Skeletal muscle tissue (tissue), 4 donors: ENCODE results near the gene EFEMP1. TPM values are rescaled to one million over a fixed set of nuclear protein-coding genes. Genes with fewer than 3 reads are reported as not detected.

Experiments
- H3K27ac ChIP-seq: one replicate; pipeline ENCODE4 v1.7.0; 2013; ENCODE audit warnings: mild to moderate bottlenecking, low read depth, low read length, inconsistent platforms
- H3K27me3 ChIP-seq, 3 donors: one replicate each; pipeline ENCODE4 v1.7.0; 2013; ENCODE audit warnings: low read length in 3 of 3; ENCODE audit not compliant: control insufficient read depth in 3 of 3, insufficient read depth in 3 of 3
- H3K36me3 ChIP-seq, 3 donors: one replicate each; pipeline ENCODE4 v1.7.0; 2013; ENCODE audit warnings: low read length in 3 of 3; ENCODE audit not compliant: control insufficient read depth in 3 of 3, insufficient read depth in 3 of 3
- H3K4me1 ChIP-seq, 3 donors: one replicate each; pipeline ENCODE4 v1.7.0; 2013; ENCODE audit warnings: low read length in 3 of 3, mild to moderate bottlenecking in 3 of 3; ENCODE audit not compliant: control insufficient read depth in 3 of 3, insufficient read depth in 3 of 3
- H3K4me3 ChIP-seq, 3 donors: one replicate each; pipeline ENCODE4 v1.7.0; 2013; ENCODE audit warnings: low read length in 3 of 3
- H3K9ac ChIP-seq, 3 donors: one replicate each; pipeline ENCODE4 v1.7.0; 2013; ENCODE audit warnings: low read length in 3 of 3, mild to moderate bottlenecking in 3 of 3, moderate library complexity in 2 of 3, low read depth in 1 of 3
- H3K9me3 ChIP-seq, 3 donors: one replicate each; pipeline ENCODE4 v1.7.0; 2013; ENCODE audit warnings: low read length in 3 of 3; ENCODE audit not compliant: control insufficient read depth in 3 of 3
- total RNA-seq: library from RNA; depleted of rRNA; stranded (reverse); fragments of >200 nt; gene quantifications from one replicate; pipeline ENCODE4 v1.2.3, GENCODE V29; 2014
- donor health status: Osteomylitis.

EFEMP1 gene
- total RNA-seq, 1 donor from 2014 or later: 18.3 TPM

GRCh38 chr2:55887901-55888624, 35.5 kb downstream of the EFEMP1 start:
- Histone ChIP-seq H3K27ac (no peak overlapping the region), H3K9me3 (no peaks in the 10 kb centered on the region), H3K36me3 (no peaks in the 10 kb centered on the region), H3K4me1 (peaks cover 0 to 3% (median 0%) of the 10 kb centered on the region in 3 donors), H3K9ac (no peak overlapping the region), H3K4me3 (no peak overlapping the region), H3K27me3 (no peaks in the 10 kb centered on the region)

- Histone ChIP-seq H3K27ac (no peak overlapping the region), H3K36me3 (no peaks in the 10 kb centered on the region), H3K4me3 (no peak overlapping the region), H3K27me3 (no peaks in the 10 kb centered on the region), H3K4me1 (peaks cover 0 to 3% (median 0%) of the 10 kb centered on the region in 3 donors), H3K9ac (no peak overlapping the region), H3K9me3 (no peaks in the 10 kb centered on the region)
These were observed 36.2 kb downstream of the EFEMP1 start for GRCh38 chr2:55887351-55887750.

GRCh38 chr2:55885944-55886281, 37.7 kb downstream of the EFEMP1 start:
- Histone ChIP-seq H3K36me3 (no peaks in the 10 kb centered on the region), H3K27ac (peak overlapping the region; percentile 32), H3K9ac (no peak overlapping the region), H3K4me3 (no peak overlapping the region), H3K4me1 (peaks cover 0 to 3% (median 0%) of the 10 kb centered on the region in 3 donors), H3K9me3 (no peaks in the 10 kb centered on the region), H3K27me3 (no peaks in the 10 kb centered on the region)

- Histone ChIP-seq H3K9ac (no peak overlapping the region), H3K4me3 (no peak overlapping the region), H3K27ac (peak overlapping the region; percentile 19), H3K9me3 (no peaks in the 10 kb centered on the region), H3K36me3 (no peaks in the 10 kb centered on the region), H3K27me3 (no peaks in the 10 kb centered on the region), H3K4me1 (peaks cover 0 to 3% (median 0%) of the 10 kb centered on the region in 3 donors)
These were observed 38.2 kb downstream of the EFEMP1 start for GRCh38 chr2:55885127-55885943.

- no peaks in the 10 kb centered on the region for H3K36me3 ChIP-seq
- H3K4me3 ChIP-seq: no peak overlapping the region
- no peaks in the 10 kb centered on the region for H3K9me3 ChIP-seq
- H3K9ac ChIP-seq: no peak overlapping the region
- no peaks in the 10 kb centered on the region for H3K27me3 ChIP-seq
- no peak overlapping the region for H3K27ac ChIP-seq
- peaks cover 0 to 3% (median 0%) of the 10 kb centered on the region in 3 donors for H3K4me1 ChIP-seq
These were observed 39.8 kb downstream of the EFEMP1 start for GRCh38 chr2:55883829-55884228.

GRCh38 chr2:55883357-55883756, 40.2 kb downstream of the EFEMP1 start:
- Histone ChIP-seq H3K4me1 (peaks cover 0 to 3% (median 0%) of the 10 kb centered on the region in 3 donors), H3K36me3 (no peaks in the 10 kb centered on the region), H3K4me3 (no peak overlapping the region), H3K9me3 (no peaks in the 10 kb centered on the region), H3K9ac (no peak overlapping the region), H3K27me3 (no peaks in the 10 kb centered on the region), H3K27ac (no peak overlapping the region)

GRCh38 chr2:55882954-55883353, 40.6 kb downstream of the EFEMP1 start:
- no peaks in the 10 kb centered on the region for H3K27me3 ChIP-seq
- no peak overlapping the region for H3K27ac ChIP-seq
- H3K9ac ChIP-seq: no peak overlapping the region
- no peaks in the 10 kb centered on the region for H3K9me3 ChIP-seq
- H3K36me3 ChIP-seq: no peaks in the 10 kb centered on the region
- peaks cover 0 to 3% (median 0%) of the 10 kb centered on the region in 3 donors for H3K4me1 ChIP-seq
- H3K4me3 ChIP-seq: no peak overlapping the region

- Histone ChIP-seq H3K4me3 (no peak overlapping the region), H3K9ac (no peak overlapping the region), H3K27me3 (no peaks in the 10 kb centered on the region), H3K36me3 (no peaks in the 10 kb centered on the region), H3K27ac (no peak overlapping the region), H3K9me3 (no peaks in the 10 kb centered on the region), H3K4me1 (peaks cover 0 to 3% (median 0%) of the 10 kb centered on the region in 3 donors)
These were observed 43.0 kb downstream of the EFEMP1 start for GRCh38 chr2:55880416-55881143.

GRCh38 chr2:55879976-55880375, 43.6 kb downstream of the EFEMP1 start:
- Histone ChIP-seq H3K9ac (no peak overlapping the region), H3K4me1 (peaks cover 0 to 2% (median 0%) of the 10 kb centered on the region in 3 donors), H3K27me3 (no peaks in the 10 kb centered on the region), H3K4me3 (no peak overlapping the region), H3K9me3 (no peaks in the 10 kb centered on the region), H3K36me3 (no peaks in the 10 kb centered on the region), H3K27ac (no peak overlapping the region)

- H3K9me3 ChIP-seq: no peaks in the 10 kb centered on the region
- H3K4me1 ChIP-seq: no peaks in the 10 kb centered on the region
- no peak overlapping the region for H3K9ac ChIP-seq
- H3K27ac ChIP-seq: no peak overlapping the region
- H3K27me3 ChIP-seq: no peaks in the 10 kb centered on the region
- H3K4me3 ChIP-seq: no peak overlapping the region
- H3K36me3 ChIP-seq: no peaks in the 10 kb centered on the region
These were observed 46.5 kb downstream of the EFEMP1 start for GRCh38 chr2:55877087-55877436.
